A549 treated with AZD9567 at 1 μM for 4 hours (cell line): ENCODE data around the gene SLC5A9. TPM values are rescaled to one million over a fixed set of nuclear protein-coding genes. Genes with fewer than 3 reads are reported as not detected.

Source experiments
- total RNA-seq: library from RNA; stranded (reverse); fragments of 200-300 nt; extraction: Qiagen RNA extraction; gene quantifications from 5 replicates; pipeline ENCODE4 v1.2.3, GENCODE V29; 2022; ENCODE audit not compliant: insufficient read depth

Gene SLC5A9
- total RNA-seq = 0.02 to 0.05 TPM in 2 of 5 replicates, not detected in the others

GRCh38 chr1:48222501-48223242 lies at the start of gene SLC5A9:
TSS of gene SLC5A9 (plus strand) at chr1:48222716. CDS start at chr1:48222737, 21 bp downstream.

Other genes with a start within 250 kb of the SLC5A9 start
- gene TRABD2B, start 225.3 kb upstream of the SLC5A9 start, total RNA-seq = 0.97 to 2.6 TPM (median 2.0 TPM) in 5 replicates
- 1.6 to 3.6 TPM (median 1.9 TPM) in 5 replicates for gene SPATA6, start 249.5 kb downstream of the SLC5A9 start, total RNA-seq